HG03469 (cell line): ENCODE data around the gene RNF180.

Experiments
- ATAC-seq: cut with Tn5 transposase; IDR thresholded peaks from one replicate; pipeline ENCODE4 v1.9.1; 2021; ENCODE audit warnings: mild to moderate bottlenecking, moderate library complexity, moderate number of reproducible peaks; ENCODE audit not compliant: unreplicated experiment

Gene RNF180, protein sequence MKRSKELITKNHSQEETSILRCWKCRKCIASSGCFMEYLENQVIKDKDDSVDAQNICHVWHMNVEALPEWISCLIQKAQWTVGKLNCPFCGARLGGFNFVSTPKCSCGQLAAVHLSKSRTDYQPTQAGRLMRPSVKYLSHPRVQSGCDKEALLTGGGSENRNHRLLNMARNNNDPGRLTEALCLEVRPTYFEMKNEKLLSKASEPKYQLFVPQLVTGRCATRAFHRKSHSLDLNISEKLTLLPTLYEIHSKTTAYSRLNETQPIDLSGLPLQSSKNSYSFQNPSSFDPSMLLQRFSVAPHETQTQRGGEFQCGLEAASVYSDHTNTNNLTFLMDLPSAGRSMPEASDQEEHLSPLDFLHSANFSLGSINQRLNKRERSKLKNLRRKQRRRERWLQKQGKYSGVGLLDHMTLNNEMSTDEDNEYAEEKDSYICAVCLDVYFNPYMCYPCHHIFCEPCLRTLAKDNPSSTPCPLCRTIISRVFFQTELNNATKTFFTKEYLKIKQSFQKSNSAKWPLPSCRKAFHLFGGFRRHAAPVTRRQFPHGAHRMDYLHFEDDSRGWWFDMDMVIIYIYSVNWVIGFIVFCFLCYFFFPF

DNA sequence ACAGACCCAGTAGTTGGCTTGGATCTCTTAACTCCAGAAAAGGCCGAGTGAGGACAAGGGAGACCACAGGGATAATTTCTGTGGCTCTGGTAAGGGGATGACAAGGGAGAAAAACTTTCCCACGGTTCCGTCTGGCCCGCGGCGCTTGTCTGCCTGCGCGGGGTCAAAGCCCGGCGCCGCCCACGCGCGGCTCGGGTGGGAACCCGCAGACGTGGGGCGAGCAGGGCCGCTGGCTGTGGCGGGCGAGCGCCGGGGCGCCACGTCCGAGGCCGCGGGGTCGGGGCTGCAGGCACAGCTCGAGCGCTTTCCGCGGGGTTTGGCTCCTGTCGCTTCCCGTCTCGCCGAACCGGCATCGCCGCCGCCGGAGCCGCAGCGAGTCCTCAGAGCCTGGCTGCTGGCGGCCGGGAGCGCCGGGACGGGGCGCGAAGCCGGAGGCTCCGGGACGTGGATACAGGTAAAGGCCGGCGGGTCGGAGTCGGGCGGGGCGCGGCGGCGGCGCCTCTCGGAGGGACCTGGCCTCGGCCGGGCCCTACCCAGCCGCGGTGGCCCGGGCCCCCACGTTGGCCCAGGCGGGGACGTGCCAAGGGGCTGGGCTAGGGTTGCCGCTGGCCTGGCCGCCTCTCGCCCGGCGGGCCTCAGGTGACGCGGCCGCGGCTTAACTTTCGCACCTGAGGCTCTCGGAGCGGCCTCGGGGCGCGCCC, at the start of gene RNF180:
RNF180 (plus strand) TSS at position 344 of the 701 bp plus-strand sequence. CDS start 34,965 bp downstream, outside the sequence.
- peak; percentile 32 for ATAC-seq

DNA sequence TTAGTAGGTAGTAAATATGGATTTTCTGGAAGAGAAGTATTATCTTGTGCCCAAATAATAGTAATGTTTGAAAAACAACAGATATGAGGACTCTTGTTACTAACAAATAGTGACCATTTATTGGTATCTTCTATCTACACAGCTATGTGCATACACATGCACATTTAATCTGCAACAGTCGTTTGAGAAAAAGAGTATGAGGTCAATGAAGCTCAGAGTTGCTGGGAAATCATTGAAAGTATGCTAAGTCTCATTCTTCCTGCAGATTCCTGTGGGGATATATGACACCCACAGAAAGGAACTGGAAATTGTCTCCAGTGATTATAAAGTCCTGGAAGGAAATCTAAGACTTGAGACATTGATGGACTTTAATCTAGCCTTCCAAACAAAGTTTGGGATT, 40.1 kb upstream of the RNF180 start:
- ATAC-seq, result no peak

DNA sequence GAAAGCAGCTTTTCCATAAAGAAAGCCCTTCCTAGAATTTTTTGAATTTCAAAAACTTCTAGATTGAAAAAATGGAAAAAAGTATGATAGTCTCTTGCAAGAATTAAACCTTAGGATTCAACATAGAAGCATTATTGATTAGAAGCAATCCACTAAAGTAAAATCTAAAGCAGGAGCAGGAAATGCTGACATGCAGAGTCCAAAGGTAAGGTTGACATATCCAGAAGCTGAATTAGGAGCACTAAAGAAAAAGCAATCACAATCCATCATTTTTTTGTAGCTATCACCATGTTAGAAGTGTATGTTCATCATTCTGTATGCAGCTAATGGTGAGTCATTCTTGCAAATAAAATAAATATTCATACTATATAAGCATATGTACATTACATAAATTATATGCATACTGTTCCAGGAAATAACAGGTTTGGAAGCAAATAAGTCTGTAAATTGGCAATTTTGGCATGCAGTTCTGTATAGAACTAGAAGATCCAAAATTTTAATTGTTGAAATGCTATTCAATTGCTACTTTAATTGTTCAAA, 39.4 kb upstream of the RNF180 start:
- ATAC-seq, result no peak

DNA sequence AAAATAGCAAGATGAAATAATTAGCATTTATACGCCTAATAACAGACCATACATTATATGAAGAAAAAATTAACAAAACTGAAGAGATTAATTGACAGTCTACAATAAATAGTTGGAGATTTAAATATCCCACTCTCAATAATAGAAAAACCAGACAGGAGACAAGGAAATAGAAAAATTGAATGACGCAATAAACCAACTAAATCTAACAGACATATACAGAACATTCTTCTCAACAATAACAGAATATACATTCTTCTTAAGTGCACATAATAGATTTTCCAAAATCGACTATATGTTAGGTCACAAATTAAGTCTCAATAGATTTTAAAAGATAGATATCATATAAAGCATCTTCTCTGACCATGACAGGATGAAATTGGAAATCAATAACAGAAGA, 25.6 kb upstream of the RNF180 start:
- ATAC-seq, result no peak

DNA sequence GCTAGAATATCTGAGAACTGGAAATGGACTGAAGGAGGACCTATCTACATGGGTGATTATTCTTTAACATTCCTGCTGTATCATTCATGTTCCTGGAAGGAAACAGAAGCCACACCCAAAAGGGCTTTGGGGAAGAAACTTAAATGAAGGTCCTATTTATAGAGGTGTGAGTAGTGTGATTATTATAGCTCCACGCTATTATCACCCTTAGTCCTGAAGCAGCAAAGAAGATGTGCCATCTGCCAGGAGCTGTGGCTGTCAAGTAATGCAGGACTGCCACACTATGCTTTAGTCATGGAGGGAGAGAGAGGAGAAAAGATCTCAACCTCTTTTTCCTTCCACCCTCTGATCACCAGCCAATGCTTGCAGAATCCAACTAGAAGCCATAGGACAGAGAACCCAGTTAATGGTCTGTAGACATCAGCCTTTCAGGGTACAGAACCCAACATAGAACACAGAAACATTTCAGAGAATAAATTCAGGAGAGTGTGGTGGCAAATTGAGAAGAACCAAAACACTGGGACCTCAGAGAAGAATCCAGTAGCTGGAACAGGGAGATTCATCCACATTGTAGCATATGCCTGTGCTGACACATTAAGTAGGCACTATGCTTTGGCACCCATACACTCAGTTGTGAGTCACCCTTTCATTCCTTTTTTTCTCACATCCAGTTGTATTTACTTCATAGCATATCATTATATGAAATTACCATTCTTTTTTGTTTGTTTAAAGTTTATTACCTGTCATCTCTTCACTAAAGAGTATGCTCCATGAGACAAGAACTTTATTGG, 21.0 kb upstream of the RNF180 start:
- ATAC-seq, result no peak

DNA sequence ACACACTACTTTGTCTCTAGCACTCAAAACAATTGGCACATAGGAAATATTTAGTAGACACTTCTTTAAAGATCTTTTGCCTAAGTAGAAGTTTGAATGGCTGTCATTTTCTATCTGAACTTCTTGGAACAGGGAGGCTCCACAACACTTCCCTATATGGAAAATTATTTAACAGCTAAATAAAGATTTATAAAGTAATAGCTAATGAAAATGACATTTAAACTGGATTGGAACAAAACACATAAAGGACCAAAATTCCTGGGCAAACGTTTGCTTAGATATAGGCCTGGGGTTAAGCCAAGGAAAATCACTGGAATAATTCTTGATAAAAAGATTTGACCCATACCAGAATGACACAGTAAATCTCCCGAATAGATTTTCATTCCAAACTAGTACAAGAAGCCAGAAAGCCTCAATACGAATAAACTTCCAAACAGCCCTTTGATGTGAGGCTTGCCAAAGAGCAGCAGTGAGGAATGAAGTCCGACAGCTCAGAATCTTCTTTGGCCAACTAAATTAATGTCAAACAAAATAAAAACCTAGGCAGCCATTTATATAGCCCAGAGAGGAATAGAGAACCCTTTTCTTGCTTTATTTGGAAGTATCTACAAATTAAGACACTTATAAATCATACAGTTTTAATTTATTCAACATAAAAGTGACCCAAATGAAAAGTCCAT, 20.3 kb upstream of the RNF180 start:
- no peak for ATAC-seq

DNA sequence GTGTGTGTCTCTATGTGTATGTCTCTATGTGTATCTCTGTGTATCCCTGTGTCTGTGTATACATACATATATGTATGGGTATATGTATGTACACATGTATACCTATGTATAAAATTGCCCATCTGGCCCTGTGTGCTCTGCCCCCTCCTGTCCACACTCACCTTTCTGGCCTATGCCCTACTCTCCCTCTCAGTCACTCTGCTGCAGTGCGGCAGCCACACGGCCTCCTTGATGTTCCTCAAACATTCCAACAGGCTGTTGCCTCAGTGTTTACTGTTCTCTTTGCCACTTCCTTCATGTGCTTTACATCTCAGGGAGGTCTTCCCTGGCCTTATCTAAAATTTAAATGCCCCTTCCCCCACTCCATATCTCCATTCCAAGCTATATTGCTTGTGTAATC, 18.3 kb upstream of the RNF180 start:
- ATAC-seq, result no peak

DNA sequence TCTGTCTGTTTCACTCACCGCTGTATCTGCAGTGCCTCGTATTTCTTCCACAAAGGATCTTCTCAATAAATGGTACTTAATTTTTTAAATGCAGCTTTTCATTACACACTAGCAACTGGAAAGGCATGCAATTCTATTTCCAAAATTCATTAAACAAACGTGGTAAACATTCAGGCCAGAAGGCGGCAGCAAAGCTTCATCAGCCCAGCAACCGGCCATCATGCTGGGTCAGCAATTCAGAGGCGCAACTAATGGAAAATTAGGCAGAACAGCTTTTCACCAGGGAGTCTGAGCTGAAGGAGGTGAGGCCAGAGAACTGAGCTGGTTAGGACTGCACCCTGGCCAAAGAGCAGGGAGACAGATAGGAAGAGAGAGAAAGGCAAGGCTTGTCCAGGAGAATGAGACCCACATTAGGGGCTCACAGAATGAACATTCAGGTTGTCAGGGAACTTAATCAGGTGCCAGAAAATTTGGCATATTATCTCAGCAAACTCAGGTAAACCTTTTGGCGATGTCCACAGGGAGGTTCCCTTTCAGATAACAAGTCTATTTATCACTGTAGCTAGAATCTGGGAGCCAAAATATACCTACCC, 17.7 kb upstream of the RNF180 start:
- no peak for ATAC-seq

DNA sequence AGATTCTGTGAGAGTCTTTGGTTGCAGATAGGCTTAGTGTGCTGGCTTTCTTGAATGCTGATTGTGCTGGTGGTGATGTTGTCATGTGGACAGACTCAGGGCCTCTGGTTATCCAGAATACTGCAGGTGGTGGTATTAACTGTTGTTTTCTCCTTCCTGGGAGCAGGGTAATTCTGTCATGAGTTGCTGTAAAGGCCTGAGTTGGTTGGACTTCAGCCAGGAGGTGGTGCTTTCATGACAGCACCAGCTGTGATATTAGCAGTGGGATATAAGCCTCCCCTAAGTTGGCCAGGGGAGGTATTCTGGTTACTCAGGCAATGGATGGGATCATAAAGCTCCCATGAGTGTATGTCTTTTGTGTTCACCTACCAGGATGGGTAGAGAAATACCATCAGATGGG, 16.4 kb upstream of the RNF180 start:
- ATAC-seq, result no peak

DNA sequence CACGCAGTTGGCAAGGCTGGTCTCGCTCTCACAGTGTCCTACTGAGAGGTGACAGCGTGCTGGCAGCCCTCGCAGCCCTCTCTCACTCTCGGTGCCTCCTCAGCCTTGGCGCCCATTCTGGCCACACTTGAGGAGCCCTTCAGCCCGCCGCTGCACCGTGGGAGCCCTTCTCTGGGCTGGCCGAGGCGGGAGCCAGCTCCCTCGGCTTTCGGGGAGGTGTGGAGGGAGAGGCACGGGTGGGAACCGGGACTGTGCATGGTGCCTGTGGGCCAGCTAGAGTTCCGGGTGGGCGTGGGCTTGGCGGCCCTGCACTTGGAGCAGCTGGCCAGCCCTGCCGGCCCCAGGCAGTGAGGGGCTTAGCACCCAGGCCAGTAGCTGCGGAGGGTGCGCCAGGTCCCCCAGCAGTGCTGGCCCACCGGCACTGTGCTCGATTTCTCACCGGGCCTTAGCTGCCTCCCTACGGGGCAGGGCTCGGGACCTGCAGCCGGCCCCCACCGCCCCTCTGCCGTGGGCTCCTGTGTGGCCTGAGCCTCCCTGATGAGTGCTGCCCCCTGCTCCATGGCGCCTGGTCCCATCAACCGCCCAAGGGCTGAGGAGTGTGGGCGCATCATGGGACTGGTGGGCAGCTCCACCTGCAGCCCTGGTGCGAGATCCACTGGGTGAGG, 15.7 kb upstream of the RNF180 start:
- ATAC-seq, result no peak

DNA sequence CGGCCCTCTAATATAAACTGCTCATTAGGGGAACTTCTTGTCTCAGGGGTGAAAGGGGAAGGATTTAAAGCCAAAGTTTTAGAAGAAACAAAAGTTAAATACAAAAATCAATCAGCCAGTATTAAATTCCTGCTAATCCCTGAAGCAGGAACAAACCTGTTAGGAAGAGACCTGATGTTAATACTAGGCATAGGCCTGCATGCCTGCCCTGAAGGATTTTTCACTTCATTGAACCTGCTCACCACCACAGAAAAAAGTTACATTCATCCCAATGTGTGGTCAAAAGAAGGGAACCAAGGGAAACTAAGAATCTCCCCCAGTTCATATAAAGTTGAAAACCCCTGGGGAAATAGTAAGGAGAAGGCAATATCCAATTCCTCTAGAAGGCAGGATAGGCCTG, 9.4 kb upstream of the RNF180 start:
- ATAC-seq, result no peak

DNA sequence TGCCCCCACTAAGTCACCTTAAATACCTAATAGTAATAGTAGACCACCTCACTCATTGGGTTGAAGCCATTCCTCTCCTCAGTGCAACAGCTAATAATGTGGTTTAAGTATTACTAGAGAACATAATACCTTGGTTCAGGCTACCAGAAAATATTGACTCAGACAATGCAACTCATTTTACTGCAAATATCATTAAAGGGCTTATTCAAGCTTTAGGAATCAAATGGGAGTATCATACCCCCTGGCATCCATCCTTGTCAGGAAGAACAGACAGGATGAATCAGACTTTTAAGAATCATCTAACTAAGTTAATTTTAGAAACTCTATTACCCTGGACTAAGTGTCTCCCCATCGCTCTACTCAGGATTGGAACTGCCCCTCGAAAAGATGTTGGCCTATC, 6.8 kb upstream of the RNF180 start:
- ATAC-seq, result no peak

DNA sequence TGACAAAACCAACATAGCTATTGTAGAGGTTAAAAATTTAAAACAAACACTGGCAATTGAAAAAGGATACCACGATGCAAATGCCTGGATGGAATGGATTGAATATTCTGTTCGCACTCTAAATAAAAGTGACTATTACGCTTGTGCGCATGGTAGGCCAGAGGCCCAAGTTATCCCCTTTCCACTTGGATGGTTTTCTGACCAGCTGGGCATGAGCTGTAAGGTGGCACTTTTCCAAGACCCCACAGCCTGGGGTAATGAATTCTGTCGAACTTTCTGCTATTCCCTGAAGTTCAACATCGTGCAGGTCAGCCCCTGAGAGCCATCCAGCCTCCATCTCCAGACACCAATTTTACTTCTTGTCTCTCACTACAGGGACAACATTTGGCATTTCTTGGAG, 5.4 kb upstream of the RNF180 start:
- no peak for ATAC-seq

DNA sequence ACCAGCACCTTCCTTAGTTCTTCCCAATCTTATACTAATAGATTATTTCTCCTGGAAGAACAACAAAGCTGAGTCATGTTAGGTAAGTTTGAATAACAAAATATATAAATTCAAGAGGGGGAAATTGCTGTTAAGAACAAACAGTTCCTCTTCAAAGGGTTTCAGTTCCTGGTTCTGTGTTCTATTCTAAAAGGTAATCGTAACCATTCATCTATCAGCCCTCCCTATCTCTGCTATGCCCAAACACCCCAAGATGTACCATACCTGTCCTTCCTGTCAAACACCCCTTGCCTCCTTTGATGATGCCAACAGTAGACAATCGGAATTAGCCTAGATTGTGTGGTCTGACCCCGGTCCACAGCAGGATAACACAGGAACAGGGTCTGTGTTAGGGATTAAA, 4.2 kb upstream of the RNF180 start:
- ATAC-seq, result peak; percentile 37

DNA sequence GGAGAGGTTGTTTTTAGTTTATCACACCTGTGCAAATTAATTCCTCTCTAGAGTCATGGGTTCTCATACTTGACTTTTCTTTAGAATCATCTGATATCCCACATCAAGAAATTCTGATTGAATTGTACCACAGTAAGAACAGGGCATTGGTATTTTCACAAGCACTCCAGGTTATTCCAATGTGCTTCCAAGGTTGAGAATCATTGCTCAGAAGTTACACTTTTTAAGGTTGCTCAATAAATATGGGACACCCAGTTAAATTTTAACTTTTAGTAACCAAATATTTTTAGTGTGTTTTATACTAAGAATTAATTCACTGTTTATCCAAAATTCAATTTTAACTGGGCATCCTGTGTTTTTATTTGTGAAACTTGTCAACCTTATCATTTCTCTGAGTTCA, 2.5 kb upstream of the RNF180 start:
- no peak for ATAC-seq

DNA sequence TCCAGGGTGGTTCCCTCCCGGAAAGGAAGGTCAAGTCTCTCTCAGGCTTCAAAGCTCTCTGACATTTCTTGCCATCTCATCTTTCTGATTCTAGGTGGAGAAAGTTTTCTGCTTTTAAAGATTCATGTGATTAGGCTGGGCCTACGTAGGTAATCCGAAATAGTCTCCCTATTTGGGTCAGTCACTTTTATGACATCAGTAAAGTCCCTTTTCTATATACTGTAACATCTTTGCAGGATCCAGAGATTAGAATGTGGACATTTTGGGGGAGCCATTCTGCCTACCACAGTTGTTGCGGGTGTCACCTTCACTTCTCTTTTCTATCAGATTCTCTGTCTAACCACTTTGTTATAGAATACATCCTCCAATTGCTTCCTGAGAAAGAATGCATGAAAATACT, 1.9 kb upstream of the RNF180 start:
- no peak for ATAC-seq

DNA sequence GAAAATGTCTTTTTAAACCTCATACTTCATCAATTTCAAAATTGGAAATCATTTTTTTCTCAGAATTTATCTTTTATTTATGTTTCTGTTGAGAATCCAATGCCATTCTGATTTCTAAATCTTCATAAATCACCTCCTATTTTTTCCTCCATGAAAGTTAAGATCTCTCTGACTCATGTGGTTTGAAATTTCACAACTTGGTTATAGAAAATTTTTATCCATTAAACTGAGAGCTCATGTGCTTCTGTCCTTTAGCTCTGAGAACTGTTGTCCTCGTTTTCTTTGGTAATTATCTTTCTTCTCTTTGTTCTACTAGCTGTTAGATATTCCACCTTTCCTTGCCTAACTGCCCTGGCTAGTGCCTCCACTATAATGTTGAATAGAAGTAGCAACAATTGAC, 1.5 kb upstream of the RNF180 start:
- no peak for ATAC-seq

DNA sequence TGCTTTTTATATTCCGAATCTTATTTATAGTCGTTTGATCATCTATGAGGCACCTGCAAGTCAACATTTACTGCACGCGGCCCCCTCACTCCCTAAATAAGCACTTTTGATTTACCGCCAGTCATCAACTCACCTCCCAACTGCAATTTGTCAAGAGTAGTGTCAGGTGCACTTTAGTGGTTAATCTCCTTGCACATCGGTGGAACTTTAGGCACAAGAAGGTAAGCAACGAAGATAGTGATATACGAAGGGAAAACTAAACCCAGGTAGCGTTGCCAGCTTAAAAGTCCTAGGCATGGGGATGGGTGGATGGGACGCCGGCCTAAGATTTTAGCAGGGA, 513 bp upstream of the RNF180 start:
- ATAC-seq, result no peak

DNA sequence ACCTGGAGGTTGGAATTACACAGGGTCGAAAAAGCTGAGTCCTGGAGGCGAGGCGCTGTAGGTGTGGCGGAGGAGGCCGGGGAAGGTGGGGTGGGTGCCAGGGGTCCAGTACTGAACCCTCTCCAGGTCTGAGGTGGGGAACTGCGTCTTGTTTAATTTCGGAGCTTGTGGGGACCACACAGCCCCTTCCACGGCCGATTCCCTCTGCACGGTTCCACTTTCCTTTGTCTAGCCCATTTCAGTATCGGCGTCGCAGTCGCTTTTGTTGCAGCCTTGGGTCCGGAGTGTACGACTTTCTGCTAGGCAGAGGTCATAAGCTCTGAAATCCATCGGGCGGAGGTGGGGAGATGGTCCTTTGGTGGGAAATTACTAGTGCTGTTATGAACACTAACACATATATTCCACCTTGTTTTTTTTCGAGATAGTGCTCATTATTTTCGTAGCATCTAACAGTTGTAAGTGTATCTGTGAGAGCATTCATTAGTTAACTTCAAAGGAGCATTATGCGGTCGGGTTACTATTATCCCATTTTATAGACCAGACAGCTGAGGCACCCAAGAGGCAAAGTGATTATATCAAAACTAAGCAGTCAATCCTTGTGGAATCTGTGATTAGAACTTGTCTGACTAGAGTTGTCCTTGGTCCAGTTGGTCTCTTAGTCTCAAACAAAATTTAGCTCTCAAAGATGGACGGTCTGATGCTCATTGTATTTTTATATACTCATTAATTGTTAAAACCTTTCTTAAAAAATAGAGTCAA, 737 bp downstream of the RNF180 start:
- ATAC-seq, result no peak
